ENCODE data around the gene DIDO1.
A peak's percentile ranks its signal among the peaks of the same experiment; 100 is the strongest.

The DIDO1 gene

DNA sequence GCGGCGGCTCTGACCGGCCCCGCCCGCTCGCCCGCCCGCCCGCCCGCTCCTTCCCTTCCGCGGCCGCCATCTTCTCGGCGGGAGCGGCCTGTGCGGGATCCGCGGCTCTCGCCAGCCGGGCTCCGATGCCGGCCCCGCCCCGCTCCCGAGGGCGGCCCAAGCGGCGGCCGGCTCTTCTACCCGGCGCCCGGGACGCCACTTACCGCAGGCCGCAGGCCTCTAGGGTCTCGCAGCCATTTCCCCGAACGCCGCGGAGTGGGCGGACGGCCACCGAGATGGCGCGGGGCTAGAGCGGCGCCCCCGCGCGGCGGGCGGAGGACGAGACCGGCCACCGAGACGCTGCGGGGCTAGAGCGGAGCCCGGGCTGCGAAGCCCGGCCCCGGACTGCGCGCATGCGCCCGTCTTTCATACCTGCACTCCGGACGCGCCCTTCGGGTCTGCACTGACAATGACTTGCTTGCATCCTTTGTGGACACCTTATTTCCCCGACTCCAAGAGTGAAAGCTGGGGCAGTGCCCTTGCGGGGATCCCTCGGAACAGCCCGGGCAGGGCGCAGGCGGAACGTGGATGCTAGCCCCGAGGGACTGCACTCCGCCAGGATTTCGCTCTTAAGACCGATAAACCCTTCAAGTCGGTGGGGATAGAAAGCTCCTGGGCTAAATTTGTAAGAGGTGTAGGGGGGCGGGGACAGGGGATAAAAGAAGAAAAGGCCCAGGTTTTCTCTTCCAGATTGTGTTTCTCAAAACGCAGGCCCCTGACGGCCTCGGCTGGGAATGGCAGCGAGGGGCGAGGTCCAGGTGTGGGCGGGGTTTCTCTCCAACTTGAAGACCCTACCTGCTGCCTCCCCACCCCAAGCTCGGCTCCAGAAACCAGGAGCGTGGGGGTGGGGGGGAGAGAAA, at the start of gene DIDO1:
Gene DIDO1 (minus strand): TSS at position 277 of the 899 bp plus-strand sequence.
- TF ChIP-seq, protein P1, sequence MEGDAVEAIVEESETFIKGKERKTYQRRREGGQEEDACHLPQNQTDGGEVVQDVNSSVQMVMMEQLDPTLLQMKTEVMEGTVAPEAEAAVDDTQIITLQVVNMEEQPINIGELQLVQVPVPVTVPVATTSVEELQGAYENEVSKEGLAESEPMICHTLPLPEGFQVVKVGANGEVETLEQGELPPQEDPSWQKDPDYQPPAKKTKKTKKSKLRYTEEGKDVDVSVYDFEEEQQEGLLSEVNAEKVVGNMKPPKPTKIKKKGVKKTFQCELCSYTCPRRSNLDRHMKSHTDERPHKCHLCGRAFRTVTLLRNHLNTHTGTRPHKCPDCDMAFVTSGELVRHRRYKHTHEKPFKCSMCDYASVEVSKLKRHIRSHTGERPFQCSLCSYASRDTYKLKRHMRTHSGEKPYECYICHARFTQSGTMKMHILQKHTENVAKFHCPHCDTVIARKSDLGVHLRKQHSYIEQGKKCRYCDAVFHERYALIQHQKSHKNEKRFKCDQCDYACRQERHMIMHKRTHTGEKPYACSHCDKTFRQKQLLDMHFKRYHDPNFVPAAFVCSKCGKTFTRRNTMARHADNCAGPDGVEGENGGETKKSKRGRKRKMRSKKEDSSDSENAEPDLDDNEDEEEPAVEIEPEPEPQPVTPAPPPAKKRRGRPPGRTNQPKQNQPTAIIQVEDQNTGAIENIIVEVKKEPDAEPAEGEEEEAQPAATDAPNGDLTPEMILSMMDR (IDR thresholded peaks at IDR 0.05; ENCODE audit: low read depth, low read length), result peak; percentile 38
- TF ChIP-seq EZH2phosphoT487 (IDR thresholded peaks at IDR 0.05; ENCODE audit: low read depth), result no peak
- Histone ChIP-seq H3K79me2 (ENCODE audit: low read length) (peaks cover 99% of the 10 kb centered on the region), H3K4me3 (ENCODE audit: low read length) (peak within 1 kb of the TSS; percentile 88), H2AFZ (ENCODE audit: low read depth, low read length) (no peak within 1 kb of the TSS; the same call in 1 of the 2 replicates), H3K9me3 (ENCODE audit: insufficient read depth, low read length) (no peaks in the 10 kb centered on the region), H3K36me3 (replicated peaks; ENCODE audit: low read depth, low read length) (peaks cover 2% of the 10 kb centered on the region), H3K4me2 (ENCODE audit: low read length) (peak within 1 kb of the TSS; percentile 97), H3K4me1 (ENCODE audit: low read length) (peaks cover 41% of the 10 kb centered on the region), H3K9ac (ENCODE audit: low read length) (peak within 1 kb of the TSS; percentile 96), H3K27me3 (ENCODE audit: low read depth, low read length) (no peaks in the 10 kb centered on the region), H3K27ac (ENCODE audit: low read length) (peak within 1 kb of the TSS; percentile 86), H4K20me1 (ENCODE audit: insufficient read depth, low read length) (peaks cover 70% of the 10 kb centered on the region)

DNA sequence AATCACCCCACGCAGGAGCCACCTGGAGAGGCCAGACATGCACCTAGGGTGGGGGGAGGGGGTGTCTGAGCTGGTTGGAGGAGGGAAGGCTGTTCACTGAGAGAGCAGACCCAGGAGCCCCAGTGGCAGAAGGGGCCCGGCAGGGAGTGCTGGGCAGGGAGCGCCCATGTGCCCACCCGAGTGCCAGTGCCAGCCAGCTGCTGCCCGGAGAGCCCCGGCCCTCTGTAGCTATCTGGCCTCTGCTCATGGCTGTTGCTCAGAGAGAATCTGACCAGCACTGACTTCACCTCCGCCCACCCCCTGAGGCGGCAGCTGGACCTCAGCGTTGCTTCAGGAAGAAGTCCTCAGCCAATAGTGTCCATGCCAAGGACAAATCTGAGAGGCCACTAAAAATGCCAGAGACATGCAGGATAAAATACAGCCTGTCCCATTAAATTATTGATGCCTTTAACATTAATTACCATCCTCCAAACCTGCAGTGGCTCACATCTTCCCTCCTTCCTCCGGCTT, 49.0 kb upstream of the DIDO1 start:
- Histone ChIP-seq H3K79me2 (ENCODE audit: low read length) (no peaks in the 10 kb centered on the region), H3K4me1 (ENCODE audit: low read length) (peaks cover 34% of the 10 kb centered on the region), H3K9me3 (ENCODE audit: insufficient read depth, low read length) (no peaks in the 10 kb centered on the region), H3K9ac (ENCODE audit: low read length) (no peak overlapping the region), H3K27ac (ENCODE audit: low read length) (no peak overlapping the region), H4K20me1 (ENCODE audit: insufficient read depth, low read length) (no peaks in the 10 kb centered on the region), H2AFZ (ENCODE audit: low read depth, low read length) (no peak overlapping the region), H3K4me3 (ENCODE audit: low read length) (no peak overlapping the region), H3K36me3 (replicated peaks; ENCODE audit: low read depth, low read length) (no peaks in the 10 kb centered on the region), H3K4me2 (ENCODE audit: low read length) (no peak overlapping the region), H3K27me3 (ENCODE audit: low read depth, low read length) (peaks cover 24% of the 10 kb centered on the region)
- TF ChIP-seq, protein P1 (IDR thresholded peaks at IDR 0.05; ENCODE audit: low read depth, low read length), result no peak

DNA sequence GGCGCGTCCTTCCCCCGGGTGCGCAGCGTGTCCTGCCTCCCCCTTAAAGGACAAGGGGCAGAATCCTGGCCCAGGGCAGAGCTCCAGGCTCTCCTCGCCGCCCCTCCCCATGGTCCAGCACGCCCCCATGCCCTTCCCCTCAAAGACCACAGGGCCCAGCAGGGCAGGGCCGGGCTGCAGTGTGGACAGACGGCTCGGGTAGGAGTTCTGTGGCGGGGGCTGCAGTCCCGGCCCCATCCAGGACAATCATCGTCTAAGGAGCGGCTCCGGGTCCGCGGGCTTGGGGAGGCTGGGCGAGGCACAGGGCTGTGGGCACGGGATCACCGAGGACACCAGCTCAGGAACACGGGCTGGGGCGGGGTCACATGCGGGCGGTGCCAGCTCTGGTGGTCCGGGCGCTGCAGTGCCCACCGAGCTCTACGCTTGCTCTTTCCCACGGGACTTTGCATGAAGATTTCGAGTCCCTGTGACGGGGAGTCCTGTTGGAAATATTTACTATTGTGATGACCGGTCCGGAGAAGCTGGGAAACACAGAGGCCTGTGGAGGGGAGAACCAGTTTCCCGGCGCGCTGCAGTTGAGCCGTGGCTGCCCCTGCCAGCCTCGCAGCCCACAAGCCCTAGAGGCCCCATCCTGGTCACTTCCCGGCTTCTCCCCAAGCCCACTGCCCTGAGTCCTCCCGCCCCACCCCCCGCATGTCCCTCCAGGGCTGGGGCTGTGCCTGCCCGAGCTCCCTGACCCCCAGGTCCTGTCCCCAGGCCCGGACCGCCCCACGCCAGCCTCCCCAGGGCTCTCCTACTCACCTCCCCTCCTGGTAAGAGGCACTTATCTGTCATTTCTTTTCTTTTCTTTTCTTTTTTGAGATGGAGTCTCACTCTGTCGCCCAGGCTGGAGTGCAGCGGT, 46.8 kb upstream of the DIDO1 start:
- H3K4me1 ChIP-seq (ENCODE audit: low read length), result peaks cover 24% of the 10 kb centered on the region
- H2AFZ ChIP-seq (ENCODE audit: low read depth, low read length), result no peak overlapping the region; the same call in 1 of the 2 replicates
- peak overlapping the region; percentile 84 for H3K4me2 ChIP-seq (ENCODE audit: low read length)

More for the DNA sequence above, 46.8 kb upstream of the DIDO1 start:
- Histone ChIP-seq H3K9ac (ENCODE audit: low read length) (no peak overlapping the region; the same call in 1 of the 2 replicates), H3K79me2 (ENCODE audit: low read length) (no peaks in the 10 kb centered on the region), H3K27ac (ENCODE audit: low read length) (no peak overlapping the region), H3K4me3 (ENCODE audit: low read length) (peak overlapping the region; percentile 75), H3K9me3 (ENCODE audit: insufficient read depth, low read length) (no peaks in the 10 kb centered on the region), H3K27me3 (ENCODE audit: low read depth, low read length) (0 out of 2 replicates have a peak, but pooled peaks cover 3% of the 10 kb centered on the region), H3K36me3 (replicated peaks; ENCODE audit: low read depth, low read length) (no peaks in the 10 kb centered on the region), H4K20me1 (ENCODE audit: insufficient read depth, low read length) (no peaks in the 10 kb centered on the region)
- TF ChIP-seq EZH2phosphoT487 (IDR thresholded peaks at IDR 0.05; ENCODE audit: low read depth), result no peak
- TF ChIP-seq, protein P1 (IDR thresholded peaks at IDR 0.05; ENCODE audit: low read depth, low read length), result no peak
